Trophoblast cell (in vitro differentiated cells and primary cell): ENCODE results near the gene MORN2.

Experiments
- DNase-seq, 2 donors: peaks; one replicate each; pipeline ENCODE4 v3.0.0-alpha.2; 2016
- H2AFZ ChIP-seq: 2 replicates; pipeline ENCODE4 v1.6.1; 2013; ENCODE audit warnings: low read length, moderate library complexity, mild to moderate bottlenecking; ENCODE audit not compliant: insufficient read depth, poor library complexity
- H2AK5ac ChIP-seq: 2 replicates; pipeline ENCODE4 v1.6.1; 2013; ENCODE audit warnings: mild to moderate bottlenecking, low read length
- H2BK120ac ChIP-seq: 2 replicates; pipeline ENCODE4 v1.6.1; 2013; ENCODE audit warnings: low read length, mild to moderate bottlenecking, moderate library complexity; ENCODE audit not compliant: insufficient read depth, poor library complexity
- H2BK12ac ChIP-seq: 2 replicates; pipeline ENCODE4 v1.6.1; 2013; ENCODE audit warnings: mild to moderate bottlenecking, low read length, moderate library complexity
- H2BK5ac ChIP-seq: 2 replicates; pipeline ENCODE4 v1.6.1; 2013; ENCODE audit warnings: low read length, low read depth, moderate library complexity, mild to moderate bottlenecking; ENCODE audit not compliant: poor library complexity
- H3K14ac ChIP-seq: 2 replicates; pipeline ENCODE4 v1.6.1; 2013; ENCODE audit warnings: mild to moderate bottlenecking, low read length
- H3K18ac ChIP-seq: 2 replicates; pipeline ENCODE4 v1.6.1; 2013; ENCODE audit warnings: mild to moderate bottlenecking, low read length
- H3K23ac ChIP-seq: 2 replicates; pipeline ENCODE4 v1.6.1; 2013; ENCODE audit warnings: low read length
- H3K27ac ChIP-seq: 2 replicates; pipeline ENCODE4 v1.5.1; 2013; ENCODE audit warnings: low read depth, mild to moderate bottlenecking, inconsistent platforms, low read length, moderate library complexity
- H3K27me3 ChIP-seq: 2 replicates; pipeline ENCODE4 v1.6.1; 2013; ENCODE audit warnings: inconsistent platforms, mild to moderate bottlenecking, low read length, moderate library complexity; ENCODE audit not compliant: insufficient read depth
- H3K36me3 ChIP-seq, 2 experiments: 1 replicate in 1 of 2; 2 replicates in 1 of 2; pipeline ENCODE4 v1.6.1; 2013; ENCODE audit warnings: low read length in 2 of 2, mild to moderate bottlenecking in 2 of 2, moderate library complexity in 1 of 2; ENCODE audit not compliant: insufficient read depth in 2 of 2, control insufficient read depth in 1 of 2
- H3K4ac ChIP-seq: 2 replicates; pipeline ENCODE4 v1.6.1; 2013; ENCODE audit warnings: low read depth, mild to moderate bottlenecking, low read length, moderate library complexity
- H3K4me1 ChIP-seq, 2 experiments: 1 replicate in 1 of 2; 2 replicates in 1 of 2; pipeline ENCODE4 v1.6.1; 2013; ENCODE audit warnings: low read length in 2 of 2, mild to moderate bottlenecking in 2 of 2, moderate library complexity in 1 of 2; ENCODE audit not compliant: insufficient read depth in 2 of 2, control insufficient read depth in 1 of 2
- H3K4me2 ChIP-seq: 2 replicates; pipeline ENCODE4 v1.6.1; 2013; ENCODE audit warnings: inconsistent platforms, mild to moderate bottlenecking, low read length, moderate library complexity
- H3K4me3 ChIP-seq: 2 replicates; pipeline ENCODE4 v1.5.1; 2013; ENCODE audit warnings: mild to moderate bottlenecking, low read depth, low read length, inconsistent platforms
- H3K79me1 ChIP-seq: one replicate; pipeline ENCODE4 v1.6.1; 2013; ENCODE audit warnings: low read length
- H3K79me2 ChIP-seq: 2 replicates; pipeline ENCODE4 v1.6.1; 2013; ENCODE audit warnings: low read length, mild to moderate bottlenecking; ENCODE audit not compliant: control insufficient read depth, insufficient read depth, poor library complexity
- H3K9ac ChIP-seq: 2 replicates; pipeline ENCODE4 v1.6.1; 2013; ENCODE audit warnings: mild to moderate bottlenecking, low read length
- H3K9me3 ChIP-seq: 2 replicates; pipeline ENCODE4 v1.6.1; 2013; ENCODE audit warnings: low read depth, mild to moderate bottlenecking, control low read depth, inconsistent platforms, low read length; ENCODE audit not compliant: insufficient read depth
- H4K12ac ChIP-seq: 2 replicates; pipeline ENCODE4 v1.6.1; 2013; ENCODE audit warnings: low read depth, mild to moderate bottlenecking, low read length, moderate library complexity
- H4K8ac ChIP-seq: 2 replicates; pipeline ENCODE4 v1.6.1; 2013; ENCODE audit warnings: low read depth, mild to moderate bottlenecking, low read length, moderate library complexity
- H4K91ac ChIP-seq: one replicate; pipeline ENCODE4 v1.6.1; 2013; ENCODE audit warnings: low read depth, mild to moderate bottlenecking, low read length, moderate library complexity
- WGBS: extraction: QIAGEN DNeasy Blood & Tissue Kit; methylation state at CpG from one replicate; pipeline ENCODE4 v1.1.7; 2013; ENCODE audit warnings: missing lambda C conversion rate; ENCODE audit not compliant: insufficient read length, insufficient coverage; ENCODE audit errors: extremely low coverage; 5-methylcytosine and 5-hydroxymethylcytosine counted together

MORN2 gene

GRCh38 chr2:38911191-38911590 lies 35.4 kb downstream of the MORN2 start:
- Histone ChIP-seq H4K12ac (no peak overlapping the region), H3K4me2 (no peak overlapping the region), H3K9ac (no peak overlapping the region), H2BK12ac (no peak overlapping the region), H2BK5ac (no peak overlapping the region), H3K79me2 (no peaks in the 10 kb centered on the region), H3K14ac (no peak overlapping the region), H3K23ac (no peak overlapping the region), H3K4me3 (no peak overlapping the region), H2BK120ac (no peak overlapping the region), H3K9me3 (peaks cover 2% of the 10 kb centered on the region), H3K36me3 (no peaks in the 10 kb centered on the region), H3K27me3 (no peaks in the 10 kb centered on the region), H2AFZ (no peak overlapping the region), H3K18ac (no peak overlapping the region), H3K27ac (no peak overlapping the region), H3K4me1 (no peaks in the 10 kb centered on the region), H2AK5ac (no peak overlapping the region), H3K79me1 (no peaks in the 10 kb centered on the region), H4K8ac (no peak overlapping the region), H3K4ac (no peak overlapping the region), H4K91ac (no peak overlapping the region)
- DNase-seq: no peak
- WGBS: no CpG with 5 or more reads among the region's 1 CpG

- Histone ChIP-seq H3K9me3 (no peaks in the 10 kb centered on the region), H3K36me3 (no peaks in the 10 kb centered on the region), H3K4me1 (no peaks in the 10 kb centered on the region), H4K8ac (no peak overlapping the region), H3K14ac (no peak overlapping the region), H4K12ac (no peak overlapping the region), H3K79me2 (no peaks in the 10 kb centered on the region), H3K27me3 (no peaks in the 10 kb centered on the region), H3K4ac (no peak overlapping the region), H3K23ac (no peak overlapping the region), H2BK12ac (no peak overlapping the region), H2BK5ac (no peak overlapping the region), H3K27ac (no peak overlapping the region), H2AFZ (no peak overlapping the region), H2BK120ac (no peak overlapping the region), H4K91ac (no peak overlapping the region), H3K79me1 (no peaks in the 10 kb centered on the region), H3K4me2 (no peak overlapping the region), H2AK5ac (no peak overlapping the region), H3K9ac (no peak overlapping the region), H3K18ac (no peak overlapping the region), H3K4me3 (no peak overlapping the region)
- WGBS: no CpG with 5 or more reads among the region's 1 CpG
- no peak for DNase-seq
Measured at GRCh38 chr2:38912619-38913018, 36.8 kb downstream of the MORN2 start.

GRCh38 chr2:38922389-38922788 lies 46.6 kb downstream of the MORN2 start:
- no peak overlapping the region for H2BK12ac ChIP-seq
- H3K27me3 ChIP-seq: no peaks in the 10 kb centered on the region
- no peak overlapping the region for H2BK5ac ChIP-seq
- no peak overlapping the region for H3K4me2 ChIP-seq
- no peak overlapping the region for H2AK5ac ChIP-seq
- H3K9me3 ChIP-seq: no peaks in the 10 kb centered on the region
- H3K9ac ChIP-seq: no peak overlapping the region
- H2BK120ac ChIP-seq: no peak overlapping the region
- no peak for DNase-seq
- H3K79me2 ChIP-seq: no peaks in the 10 kb centered on the region
- H3K4me1 ChIP-seq: no peaks in the 10 kb centered on the region
- H4K12ac ChIP-seq: no peak overlapping the region
- no peak overlapping the region for H3K4me3 ChIP-seq
- H3K79me1 ChIP-seq: no peaks in the 10 kb centered on the region
- no peak overlapping the region for H4K8ac ChIP-seq
- H3K18ac ChIP-seq: no peak overlapping the region
- no peak overlapping the region for H2AFZ ChIP-seq
- H3K14ac ChIP-seq: no peak overlapping the region
- H3K4ac ChIP-seq: no peak overlapping the region
- no peaks in the 10 kb centered on the region for H3K36me3 ChIP-seq
- no peak overlapping the region for H4K91ac ChIP-seq
- no peak overlapping the region for H3K23ac ChIP-seq
- WGBS: no CpG with 5 or more reads among the region's 4 CpGs
- H3K27ac ChIP-seq: no peak overlapping the region

GRCh38 chr2:38922902-38923301 lies 47.1 kb downstream of the MORN2 start:
- H3K9me3 ChIP-seq: no peaks in the 10 kb centered on the region
- H2BK120ac ChIP-seq: no peak overlapping the region
- H2BK5ac ChIP-seq: no peak overlapping the region
- H4K91ac ChIP-seq: no peak overlapping the region
- H3K4me2 ChIP-seq: no peak overlapping the region
- no peak overlapping the region for H3K23ac ChIP-seq
- no peaks in the 10 kb centered on the region for H3K36me3 ChIP-seq
- no peak overlapping the region for H3K14ac ChIP-seq
- no peak overlapping the region for H2AK5ac ChIP-seq
- no peak overlapping the region for H2BK12ac ChIP-seq
- H2AFZ ChIP-seq: no peak overlapping the region
- no peak overlapping the region for H4K8ac ChIP-seq
- WGBS: no CpG with 5 or more reads among the region's 2 CpGs
- H3K79me1 ChIP-seq: no peaks in the 10 kb centered on the region
- no peak overlapping the region for H3K9ac ChIP-seq
- H3K4me3 ChIP-seq: no peak overlapping the region
- no peak for DNase-seq
- H3K27ac ChIP-seq: no peak overlapping the region
- no peaks in the 10 kb centered on the region for H3K79me2 ChIP-seq
- H3K4ac ChIP-seq: no peak overlapping the region
- H3K18ac ChIP-seq: no peak overlapping the region
- no peak overlapping the region for H4K12ac ChIP-seq
- no peaks in the 10 kb centered on the region for H3K4me1 ChIP-seq
- no peaks in the 10 kb centered on the region for H3K27me3 ChIP-seq
